Epithelial cell of proximal tubule (primary cell): ENCODE data around the gene RESF1. TPM values are rescaled to one million over a fixed set of nuclear protein-coding genes. Genes with fewer than 3 reads are reported as not detected.

Experiments used
- DNase-seq: peaks from one replicate; pipeline ENCODE4 v3.0.0-alpha.2; 2011; ENCODE audit warnings: low read depth
- H3K4me3 ChIP-seq: 2 replicates; pipeline ENCODE4 v1.5.1; 2011; ENCODE audit warnings: low read depth, mild to moderate bottlenecking, low read length
- CTCF ChIP-seq: conservative IDR thresholded peaks from 2 replicates; pipeline ENCODE4 v1.5.1; 2012; ENCODE audit warnings: low read depth, mild to moderate bottlenecking, low read length
- total RNA-seq: library from RNA; depleted of rRNA; stranded (reverse); fragments of >200 nt; gene quantifications from 2 replicates; pipeline ENCODE4 v1.2.3, GENCODE V29; 2015

The RESF1 gene, protein sequence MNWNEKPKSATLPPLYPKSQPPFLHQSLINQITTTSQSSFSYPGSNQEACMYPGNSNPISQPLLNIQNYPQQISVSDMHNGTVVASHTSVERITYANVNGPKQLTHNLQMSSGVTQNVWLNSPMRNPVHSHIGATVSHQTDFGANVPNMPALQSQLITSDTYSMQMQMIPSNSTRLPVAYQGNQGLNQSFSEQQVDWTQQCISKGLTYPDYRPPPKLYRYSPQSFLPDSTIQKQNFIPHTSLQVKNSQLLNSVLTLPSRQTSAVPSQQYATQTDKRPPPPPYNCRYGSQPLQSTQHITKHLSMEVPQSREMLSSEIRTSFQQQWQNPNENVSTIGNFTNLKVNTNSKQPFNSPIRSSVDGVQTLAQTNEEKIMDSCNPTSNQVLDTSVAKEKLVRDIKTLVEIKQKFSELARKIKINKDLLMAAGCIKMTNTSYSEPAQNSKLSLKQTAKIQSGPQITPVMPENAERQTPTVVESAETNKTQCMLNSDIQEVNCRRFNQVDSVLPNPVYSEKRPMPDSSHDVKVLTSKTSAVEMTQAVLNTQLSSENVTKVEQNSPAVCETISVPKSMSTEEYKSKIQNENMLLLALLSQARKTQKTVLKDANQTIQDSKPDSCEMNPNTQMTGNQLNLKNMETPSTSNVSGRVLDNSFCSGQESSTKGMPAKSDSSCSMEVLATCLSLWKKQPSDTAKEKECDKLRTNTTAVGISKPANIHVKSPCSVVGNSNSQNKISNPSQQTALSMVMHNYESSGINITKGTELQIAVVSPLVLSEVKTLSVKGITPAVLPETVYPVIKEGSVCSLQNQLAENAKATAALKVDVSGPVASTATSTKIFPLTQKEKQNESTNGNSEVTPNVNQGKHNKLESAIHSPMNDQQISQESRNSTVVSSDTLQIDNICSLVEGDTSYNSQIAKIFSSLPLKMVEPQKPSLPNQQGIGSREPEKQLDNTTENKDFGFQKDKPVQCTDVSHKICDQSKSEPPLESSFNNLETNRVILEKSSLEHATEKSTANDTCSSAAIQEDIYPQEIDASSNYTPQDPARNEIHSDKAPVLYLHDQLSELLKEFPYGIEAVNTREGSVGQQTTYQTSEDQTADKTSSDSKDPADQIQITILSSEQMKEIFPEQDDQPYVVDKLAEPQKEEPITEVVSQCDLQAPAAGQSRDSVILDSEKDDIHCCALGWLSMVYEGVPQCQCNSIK (N-terminal part only)
- 28.8 and 32.2 TPM in 2 replicates for total RNA-seq

DNA sequence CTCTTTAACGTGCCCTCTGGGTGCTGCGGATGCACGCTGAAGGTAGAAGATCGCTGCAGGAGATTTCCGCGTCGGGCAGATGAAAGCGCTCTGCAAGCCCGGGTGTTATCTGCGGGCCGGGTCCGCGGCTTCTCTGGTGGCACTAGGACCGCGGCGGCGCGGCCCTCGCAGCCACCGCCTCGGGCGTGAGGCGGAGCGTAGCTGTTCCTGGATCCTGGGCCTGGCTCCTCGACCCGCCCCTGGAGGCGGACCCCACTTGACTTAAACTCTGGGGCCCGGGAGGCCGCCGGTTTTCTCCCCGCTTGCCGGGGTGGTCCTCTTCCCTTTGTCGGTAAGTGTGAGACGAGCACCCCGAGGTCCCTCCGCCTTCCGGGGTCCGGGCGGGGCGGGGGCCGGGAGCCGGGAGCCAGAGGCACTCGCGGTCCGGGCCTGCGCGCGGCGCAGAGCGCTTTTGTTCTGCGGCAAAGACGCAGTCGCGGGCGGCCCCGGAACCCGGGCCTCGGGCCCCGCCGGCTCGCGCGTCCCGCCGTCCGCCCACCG lies at the start of gene RESF1:
TSS of gene RESF1 (plus strand) at position 255 of the 540 bp plus-strand sequence. CDS start 21,541 bp downstream, outside the sequence.
- peak within 1 kb of the TSS; percentile 84 for H3K4me3 ChIP-seq
- no peak for TF ChIP-seq CTCF
- DNase-seq = no peak

DNA sequence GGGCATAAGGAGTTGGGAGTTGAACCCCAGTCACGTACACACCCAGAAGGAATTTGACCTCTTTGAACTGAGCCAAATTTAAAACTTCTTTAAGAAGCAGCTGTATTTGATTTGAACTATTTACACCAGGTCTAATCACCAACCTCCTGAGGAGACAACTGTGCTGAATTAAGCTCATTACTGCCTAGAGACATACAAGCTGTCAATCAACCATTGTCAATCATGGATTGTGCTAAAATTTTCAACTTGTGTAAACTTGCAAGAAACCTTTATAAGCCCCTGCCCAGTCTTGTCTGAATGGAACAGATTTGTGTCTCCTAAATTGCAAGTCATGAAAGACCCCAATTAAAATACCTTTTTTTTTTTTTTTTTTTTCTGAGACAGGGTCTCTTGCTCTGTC lies 44.3 kb upstream of the RESF1 start:
- no peak overlapping the region for H3K4me3 ChIP-seq
- DNase-seq = no peak
- no peak for TF ChIP-seq CTCF

- no peak overlapping the region for H3K4me3 ChIP-seq
- no peak for TF ChIP-seq CTCF
- no peak for DNase-seq
These were observed 43.8 kb upstream of the RESF1 start for GRCh38 chr12:31915446-31915845.

DNA sequence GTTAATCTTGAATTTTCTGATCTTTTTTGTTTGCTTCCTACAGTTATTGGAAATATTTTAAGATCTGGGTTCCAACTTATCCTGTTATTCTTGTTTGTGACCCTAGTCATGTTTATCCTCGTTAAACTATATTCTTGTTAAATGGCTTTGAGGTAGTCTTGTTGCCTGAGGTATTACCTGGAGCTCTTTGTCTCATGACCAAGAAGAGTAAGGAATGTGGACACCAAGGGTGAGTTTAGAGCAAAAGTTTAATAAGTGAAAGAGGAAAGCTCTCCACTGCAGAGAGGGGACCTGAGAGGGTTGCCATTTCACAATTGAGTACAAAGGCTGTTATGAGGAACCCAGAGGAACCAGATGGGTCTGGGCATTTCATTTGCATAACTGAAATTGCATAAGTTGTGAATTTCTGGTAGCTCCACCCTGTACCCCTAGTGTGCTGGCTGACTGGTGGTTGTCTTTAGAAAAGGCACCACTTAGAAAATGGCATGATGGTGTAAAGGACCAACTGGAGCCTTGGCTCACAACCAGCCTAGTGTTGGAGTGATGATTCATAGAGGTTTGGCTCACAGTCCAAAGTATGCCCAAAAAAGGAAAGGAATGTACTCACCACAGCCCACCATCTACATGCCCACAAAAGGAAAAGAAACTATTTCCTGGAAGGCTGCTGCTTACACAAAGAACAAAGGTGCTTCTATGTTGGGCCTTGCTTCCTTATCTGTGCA lies 36.7 kb upstream of the RESF1 start:
- H3K4me3 ChIP-seq = no peak overlapping the region
- no peak for TF ChIP-seq CTCF
- DNase-seq = no peak

DNA sequence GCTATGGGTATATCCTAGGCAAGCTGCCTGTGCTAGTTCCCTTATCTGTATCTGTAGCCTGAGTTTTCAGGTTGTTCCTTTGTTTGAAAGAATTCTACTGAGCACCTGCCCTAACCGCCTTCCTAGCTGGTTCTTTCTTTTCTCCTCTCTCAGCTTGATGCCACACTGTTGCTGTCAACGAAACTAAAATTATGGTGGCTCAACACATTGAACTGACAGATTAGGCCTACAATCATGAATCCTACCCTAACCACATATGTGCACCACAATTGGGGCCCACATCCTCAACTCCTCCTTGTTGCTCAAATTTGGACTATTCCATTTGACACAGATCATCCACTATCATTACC lies 36.2 kb upstream of the RESF1 start:
- no peak overlapping the region for H3K4me3 ChIP-seq
- no peak for TF ChIP-seq CTCF
- DNase-seq = no peak
